Activated CD8-positive, alpha-beta memory T cell treated with anti-CD3 and anti-CD28 coated beads for 24 hours (primary cell): ENCODE data around the gene S100A11.

ENCODE experiments used
- DNase-seq: peaks from one replicate; pipeline ENCODE4 v3.0.0-alpha.2; 2020

S100A11 gene

GRCh38 chr1:152000964-152001630 lies 35.7 kb downstream of the S100A11 start:
- DNase-seq: no peak

- no peak for DNase-seq
Measured at GRCh38 chr1:151998611-151999362, 38.0 kb downstream of the S100A11 start.

- DNase-seq: no peak
Measured at GRCh38 chr1:151997284-151997570, 39.6 kb downstream of the S100A11 start.

GRCh38 chr1:151995774-151996173 lies 41.0 kb downstream of the S100A11 start:
- no peak for DNase-seq

- DNase-seq: no peak
Measured at GRCh38 chr1:151994956-151995355, 41.8 kb downstream of the S100A11 start.

GRCh38 chr1:151993734-151994496 lies 42.9 kb downstream of the S100A11 start, which contains the start of gene S100A10:
Gene S100A10 (minus strand): TSS chr1:151993859. CDS start chr1:151986230, 7,629 bp downstream.
- DNase-seq: peak; percentile 85

- peak; percentile 79 for DNase-seq
Measured at GRCh38 chr1:151993084-151993733, 43.6 kb downstream of the S100A11 start.

- DNase-seq: no peak
Measured at GRCh38 chr1:151992303-151993083, 44.3 kb downstream of the S100A11 start.

GRCh38 chr1:151991663-151992302 lies 45.0 kb downstream of the S100A11 start:
- no peak for DNase-seq

GRCh38 chr1:151990856-151991198 lies 46.0 kb downstream of the S100A11 start:
- DNase-seq: no peak

GRCh38 chr1:151990058-151990855 lies 46.5 kb downstream of the S100A11 start:
- no peak for DNase-seq

- no peak for DNase-seq
Measured at GRCh38 chr1:151989211-151989862, 47.5 kb downstream of the S100A11 start.

GRCh38 chr1:151988405-151988923 lies 48.3 kb downstream of the S100A11 start:
- no peak for DNase-seq

- DNase-seq: no peak
Measured at GRCh38 chr1:151986501-151987190, 50.2 kb downstream of the S100A11 start.

- no peak for DNase-seq
Measured at GRCh38 chr1:151985768-151986167, 51.0 kb downstream of the S100A11 start.

- DNase-seq: no peak
Measured at GRCh38 chr1:151985270-151985669, 51.5 kb downstream of the S100A11 start.

- no peak for DNase-seq
Measured at GRCh38 chr1:151984313-151984956, 52.4 kb downstream of the S100A11 start.
